Endothelial cell of umbilical vein (primary cell): ENCODE measurements around the gene ZBTB12.

Experiments
- EZH2 ChIP-seq: IDR thresholded peaks from 2 replicates; pipeline ENCODE4 v1.6.1; 2012; ENCODE audit warnings: borderline replicate concordance, low read depth, mild to moderate bottlenecking, moderate library complexity, low read length, inconsistent platforms; ENCODE audit not compliant: severe bottlenecking
- FOS ChIP-seq: IDR thresholded peaks from 2 replicates; pipeline ENCODE4 v1.6.1; 2011; ENCODE audit warnings: mild to moderate bottlenecking, low read length, moderate library complexity, borderline replicate concordance; ENCODE audit not compliant: insufficient read depth
- JUN ChIP-seq: IDR thresholded peaks from 2 replicates; pipeline ENCODE4 v1.6.1; 2011; ENCODE audit warnings: borderline replicate concordance, low read depth; ENCODE audit not compliant: insufficient read length, insufficient read depth
- MYC ChIP-seq: IDR thresholded peaks from one replicate; pipeline ENCODE4 v1.6.1; 2011; ENCODE audit warnings: mild to moderate bottlenecking, low read depth, low read length
- POLR2A ChIP-seq: IDR thresholded peaks from 2 replicates; pipeline ENCODE4 v1.6.1; 2012; ENCODE audit warnings: low read depth, mild to moderate bottlenecking, control low read depth, low read length
- POLR2AphosphoS5 ChIP-seq: IDR thresholded peaks from 2 replicates; pipeline ENCODE4 v1.6.1; 2012; ENCODE audit warnings: low read depth, mild to moderate bottlenecking, control low read depth, low read length, moderate library complexity; ENCODE audit not compliant: insufficient read depth
- TF ChIP-seq, protein P1 (sequence below), 2 donors: IDR thresholded peaks; 1 replicate in 1 of 2; 2 replicates in 1 of 2; pipeline ENCODE4 v1.5.1; 2011; ENCODE audit warnings: low read length in 2 of 2, mild to moderate bottlenecking in 2 of 2, moderate library complexity in 2 of 2, control low read depth in 1 of 2, inconsistent platforms in 1 of 2, low read depth in 1 of 2; ENCODE audit not compliant: insufficient read depth in 1 of 2; ENCODE audit errors: extremely low read depth in 1 of 2
- TF ChIP-seq, protein P2 (sequence below): IDR thresholded peaks from 2 replicates; pipeline ENCODE4 v1.6.1; 2011; ENCODE audit not compliant: insufficient read depth, insufficient read length

DNA sequence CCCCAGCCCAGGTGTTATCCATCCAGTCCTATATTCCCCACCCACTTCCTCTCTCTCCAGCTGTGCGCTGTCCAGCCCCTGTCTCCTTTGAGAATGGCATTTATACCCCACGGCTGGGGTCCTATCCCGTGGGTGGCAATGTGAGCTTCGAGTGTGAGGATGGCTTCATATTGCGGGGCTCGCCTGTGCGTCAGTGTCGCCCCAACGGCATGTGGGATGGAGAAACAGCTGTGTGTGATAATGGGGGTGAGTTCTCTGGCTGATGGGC lies 26.7 kb upstream of the ZBTB12 start:
- TF ChIP-seq JUN (no peak), EZH2 (no peak), POLR2A (no peak), FOS (no peak), MYC (no peak), POLR2AphosphoS5 (no peak)
- TF ChIP-seq, protein P1, sequence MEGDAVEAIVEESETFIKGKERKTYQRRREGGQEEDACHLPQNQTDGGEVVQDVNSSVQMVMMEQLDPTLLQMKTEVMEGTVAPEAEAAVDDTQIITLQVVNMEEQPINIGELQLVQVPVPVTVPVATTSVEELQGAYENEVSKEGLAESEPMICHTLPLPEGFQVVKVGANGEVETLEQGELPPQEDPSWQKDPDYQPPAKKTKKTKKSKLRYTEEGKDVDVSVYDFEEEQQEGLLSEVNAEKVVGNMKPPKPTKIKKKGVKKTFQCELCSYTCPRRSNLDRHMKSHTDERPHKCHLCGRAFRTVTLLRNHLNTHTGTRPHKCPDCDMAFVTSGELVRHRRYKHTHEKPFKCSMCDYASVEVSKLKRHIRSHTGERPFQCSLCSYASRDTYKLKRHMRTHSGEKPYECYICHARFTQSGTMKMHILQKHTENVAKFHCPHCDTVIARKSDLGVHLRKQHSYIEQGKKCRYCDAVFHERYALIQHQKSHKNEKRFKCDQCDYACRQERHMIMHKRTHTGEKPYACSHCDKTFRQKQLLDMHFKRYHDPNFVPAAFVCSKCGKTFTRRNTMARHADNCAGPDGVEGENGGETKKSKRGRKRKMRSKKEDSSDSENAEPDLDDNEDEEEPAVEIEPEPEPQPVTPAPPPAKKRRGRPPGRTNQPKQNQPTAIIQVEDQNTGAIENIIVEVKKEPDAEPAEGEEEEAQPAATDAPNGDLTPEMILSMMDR (IDR thresholded peaks at IDR 0.05; ENCODE audit: extremely low read depth in 1 of 2, insufficient read depth in 1 of 2, low read depth in 1 of 2, low read length in 2 of 2) = no peak
- TF ChIP-seq, protein P2, sequence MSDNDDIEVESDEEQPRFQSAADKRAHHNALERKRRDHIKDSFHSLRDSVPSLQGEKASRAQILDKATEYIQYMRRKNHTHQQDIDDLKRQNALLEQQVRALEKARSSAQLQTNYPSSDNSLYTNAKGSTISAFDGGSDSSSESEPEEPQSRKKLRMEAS = no peak
